ENCODE data around the gene PRR36. TPM values are rescaled to one million over a fixed set of nuclear protein-coding genes. Genes with fewer than 3 reads are reported as not detected.
A peak's percentile ranks its signal among the peaks of the same experiment; 100 is the strongest.

Gene PRR36
- total RNA-seq, 1 experiment from 2014 or later = not detected

- DNase-seq (ENCODE audit: extremely low read depth, low read depth) = no peak
These were observed 39.9 kb upstream of the PRR36 start for GRCh38 chr19:7914099-7914498.

GRCh38 chr19:7913652-7914051, 39.5 kb upstream of the PRR36 start:
- no peak for DNase-seq (ENCODE audit: extremely low read depth, low read depth)

DNA sequence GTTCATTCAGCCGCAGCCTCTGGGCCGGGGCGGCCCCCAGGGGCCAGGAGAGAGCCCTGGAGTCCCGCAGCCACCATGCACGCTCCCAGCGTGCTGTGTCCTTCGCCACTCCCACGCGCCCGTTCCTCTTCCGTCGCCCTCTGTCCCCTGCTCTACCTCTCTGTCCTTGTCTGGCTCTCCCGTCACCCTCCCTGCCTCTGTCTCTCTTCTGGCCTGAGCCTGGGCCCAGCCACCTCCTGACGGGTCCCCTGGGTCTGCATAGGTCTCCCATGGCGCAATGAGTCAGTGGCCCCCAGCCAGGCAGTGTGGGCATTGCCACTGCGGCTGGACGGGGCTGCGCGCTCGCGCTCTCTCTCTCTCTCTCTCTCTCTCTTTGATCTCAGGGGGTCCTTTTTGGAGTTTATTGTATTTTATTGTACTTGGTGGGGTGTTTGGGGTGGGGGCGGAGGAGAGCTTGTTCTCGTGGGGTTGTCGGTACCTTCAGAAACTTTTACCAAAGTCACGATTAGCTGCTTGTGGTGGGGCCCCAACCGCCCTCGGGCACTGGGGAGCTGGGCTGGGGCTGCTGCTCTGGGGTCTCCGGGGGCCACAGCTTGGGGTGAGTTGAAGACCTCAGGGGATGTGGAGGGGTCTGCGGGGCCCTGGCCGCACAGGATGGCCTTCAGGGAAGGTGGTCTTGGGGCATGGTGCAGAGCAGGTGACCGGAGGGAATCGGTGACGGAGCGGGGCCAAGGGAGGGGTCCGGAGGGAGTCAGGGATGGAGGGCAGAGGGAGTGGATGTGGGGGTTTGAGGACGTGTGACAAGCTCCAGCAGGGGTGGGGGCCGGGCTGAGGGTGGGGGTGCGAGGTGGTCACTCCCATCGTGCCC, 38.7 kb upstream of the PRR36 start:
- DNase-seq (ENCODE audit: extremely low read depth, low read depth) = no peak

DNA sequence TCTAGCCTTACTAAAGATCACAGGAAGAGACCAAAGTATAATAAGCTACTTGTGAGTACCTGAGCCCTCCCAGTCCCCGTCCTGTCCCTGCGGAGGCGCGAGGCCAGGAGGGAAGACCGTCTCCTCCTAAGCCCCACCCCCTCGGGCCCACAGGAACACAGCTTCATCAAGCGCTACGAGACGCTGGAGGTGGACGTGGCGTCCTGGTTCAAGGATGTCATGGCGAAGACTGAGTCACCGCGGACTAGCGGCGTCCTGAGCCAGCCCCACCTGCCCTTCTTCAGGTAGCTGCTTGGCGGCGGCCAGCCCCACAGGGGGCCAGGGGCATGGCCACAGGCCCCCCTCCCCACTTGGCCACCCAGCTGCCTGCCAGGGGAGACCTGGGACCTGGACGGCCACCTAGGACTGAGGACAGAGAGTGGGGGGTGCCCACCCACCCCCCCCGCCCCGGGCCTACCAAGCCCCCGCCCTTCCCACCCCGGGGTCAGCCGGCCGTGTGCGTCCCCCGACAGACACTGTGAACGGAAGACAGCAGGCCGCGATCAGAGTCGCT, 38.0 kb upstream of the PRR36 start:
- DNase-seq (ENCODE audit: extremely low read depth, low read depth) = no peak

DNA sequence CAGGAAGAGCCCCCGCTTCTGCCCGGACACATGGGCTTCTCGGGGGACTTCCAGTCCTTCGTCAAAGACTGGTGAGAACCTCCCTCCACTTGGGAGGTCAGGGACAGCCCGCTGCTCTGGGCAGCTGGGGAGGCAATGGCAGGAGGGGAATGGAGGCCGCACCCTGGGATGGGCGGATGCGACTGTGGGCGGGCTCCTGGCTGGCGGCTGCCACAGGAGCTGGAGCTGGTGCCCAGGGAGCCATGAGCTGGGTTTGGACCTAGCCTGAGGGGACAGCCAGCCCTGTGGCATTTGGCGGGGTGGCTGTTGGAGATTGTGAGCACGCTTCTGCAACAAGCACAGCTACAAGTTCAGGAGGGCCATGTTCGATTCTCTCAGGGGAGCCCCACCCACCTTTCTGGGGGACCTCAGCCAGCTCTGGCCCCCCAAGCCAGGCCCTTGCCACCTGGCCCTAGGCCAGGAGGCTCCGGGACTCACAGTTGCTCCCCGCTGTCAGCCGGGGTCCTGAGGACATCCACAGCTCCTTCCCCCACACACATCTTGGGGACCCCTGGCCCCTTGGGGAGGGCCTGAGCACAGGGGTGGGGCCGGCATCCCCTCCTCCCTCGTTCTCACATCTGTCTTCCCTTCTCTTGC, 37.4 kb upstream of the PRR36 start:
- no peak for DNase-seq (ENCODE audit: extremely low read depth, low read depth)

DNA sequence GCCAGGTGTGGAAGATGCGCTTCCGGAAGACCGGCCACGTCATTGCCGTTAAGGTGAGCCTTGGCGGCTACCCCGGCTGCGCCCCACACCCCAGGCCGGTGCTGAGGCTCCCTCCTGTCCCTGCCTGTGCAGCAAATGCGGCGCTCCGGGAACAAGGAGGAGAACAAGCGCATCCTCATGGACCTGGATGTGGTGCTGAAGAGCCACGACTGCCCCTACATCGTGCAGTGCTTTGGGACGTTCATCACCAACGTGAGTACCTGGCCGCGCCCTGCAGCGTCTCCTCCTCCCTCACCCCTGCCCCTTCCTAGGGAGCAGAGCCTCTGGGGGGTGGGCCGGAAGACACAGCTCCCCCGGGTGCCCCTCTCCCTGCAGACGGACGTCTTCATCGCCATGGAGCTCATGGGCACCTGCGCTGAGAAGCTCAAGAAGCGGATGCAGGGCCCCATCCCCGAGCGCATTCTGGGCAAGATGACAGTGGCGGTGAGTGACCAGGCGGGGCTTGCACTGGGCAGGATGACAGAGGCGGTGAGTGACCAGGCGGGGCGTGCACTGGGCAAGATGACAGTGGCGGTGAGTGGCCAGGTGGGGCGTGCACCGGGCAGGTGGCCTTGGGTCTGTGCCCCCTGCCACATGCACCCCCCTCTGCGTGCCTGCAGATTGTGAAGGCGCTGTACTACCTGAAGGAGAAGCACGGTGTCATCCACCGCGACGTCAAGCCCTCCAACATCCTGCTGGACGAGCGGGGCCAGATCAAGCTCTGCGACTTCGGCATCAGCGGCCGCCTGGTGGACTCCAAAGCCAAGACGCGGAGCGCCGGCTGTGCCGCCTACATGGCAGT, 36.4 kb upstream of the PRR36 start:
- DNase-seq (ENCODE audit: extremely low read depth, low read depth) = no peak

- no peak for DNase-seq (ENCODE audit: extremely low read depth, low read depth)
These were observed 35.4 kb upstream of the PRR36 start for GRCh38 chr19:7909471-7910067.

DNA sequence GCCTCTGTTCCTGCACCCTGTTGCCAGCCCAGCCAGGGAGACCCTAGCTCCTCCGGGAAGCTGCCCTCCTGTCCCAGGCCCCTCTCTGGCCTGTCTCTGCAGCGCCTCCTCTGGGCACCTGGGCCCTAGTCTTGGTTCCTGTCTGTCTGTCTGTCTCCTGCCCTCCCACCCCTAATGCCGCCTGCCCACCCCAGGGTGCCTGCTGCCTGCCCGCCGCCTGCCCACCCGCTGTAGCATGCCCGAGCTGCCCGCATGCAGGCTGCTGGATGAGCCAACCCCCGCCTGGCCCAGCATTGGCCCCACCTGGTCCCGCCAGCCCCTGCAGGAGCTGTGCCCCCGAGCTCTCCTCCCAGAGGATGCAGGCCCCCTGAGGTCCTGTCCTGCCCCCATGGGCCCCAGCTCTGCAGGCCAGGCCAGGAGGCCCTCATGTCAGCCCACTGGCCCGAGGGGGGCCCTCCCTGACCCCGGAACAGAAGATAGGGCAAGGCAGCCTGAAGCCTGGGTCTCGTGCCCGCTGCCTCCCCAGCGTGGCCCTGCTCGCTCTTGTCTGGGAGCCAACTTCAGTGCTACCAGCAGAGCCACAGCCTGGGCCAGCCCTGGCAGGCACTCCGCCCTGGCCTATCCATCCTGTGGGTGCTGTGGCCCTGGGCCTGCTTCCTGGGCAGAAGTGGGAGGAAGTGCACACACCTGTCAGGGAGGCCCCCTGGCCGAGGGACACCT, 34.7 kb upstream of the PRR36 start:
- no peak for DNase-seq (ENCODE audit: extremely low read depth, low read depth)

DNA sequence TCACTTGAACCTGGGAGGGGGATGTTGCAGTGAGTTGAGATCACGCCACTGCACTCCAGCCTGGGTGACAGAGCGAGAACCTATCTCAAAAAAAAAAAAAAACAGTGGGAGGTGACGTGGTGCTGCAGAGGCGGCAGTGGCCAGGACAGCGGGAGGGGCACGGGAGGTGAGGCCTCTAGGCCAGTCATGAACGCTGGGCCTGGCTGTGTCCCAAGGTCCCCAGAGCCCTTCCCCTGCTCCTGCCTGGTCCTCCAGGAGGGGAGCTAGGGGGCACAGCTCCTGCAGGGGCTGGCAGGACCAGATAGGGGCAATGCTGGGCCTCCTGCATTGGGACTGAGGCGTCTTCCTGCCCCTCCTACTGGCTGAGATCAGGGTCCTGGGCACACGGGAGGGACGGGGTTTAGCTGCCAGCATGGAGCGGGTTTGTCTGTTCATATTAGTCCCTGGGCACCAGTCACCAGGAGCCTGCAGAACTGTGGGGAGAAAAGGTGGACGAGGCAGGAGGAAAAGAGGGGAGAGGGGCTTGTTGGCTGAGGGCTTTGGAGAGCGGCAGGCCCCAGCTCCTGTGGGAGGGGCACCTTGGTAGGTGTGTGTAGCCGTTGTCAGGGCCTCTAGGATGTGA, 34.0 kb upstream of the PRR36 start:
- DNase-seq (ENCODE audit: extremely low read depth, low read depth) = no peak

DNA sequence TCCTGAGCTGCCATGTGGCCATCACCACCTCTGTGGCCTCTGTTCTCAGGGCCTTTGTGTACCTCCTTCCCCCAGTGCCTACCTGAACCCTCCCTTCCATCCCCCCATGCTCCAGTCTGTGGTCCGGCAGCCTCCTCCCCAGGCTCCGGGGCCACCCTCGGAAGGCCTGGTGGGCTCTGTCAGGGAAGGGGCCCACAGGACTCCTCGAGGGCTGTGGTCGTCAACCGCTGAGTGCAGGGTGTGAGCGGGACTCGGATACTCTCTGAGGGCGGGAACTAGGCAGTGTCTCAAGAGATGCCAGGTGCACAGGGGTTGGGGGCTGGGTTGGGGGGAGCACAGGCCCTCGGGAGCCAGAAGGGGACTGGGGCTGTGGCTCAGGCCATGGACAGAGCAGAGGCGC, 33.4 kb upstream of the PRR36 start:
- DNase-seq (ENCODE audit: extremely low read depth, low read depth) = no peak

GRCh38 chr19:7907122-7907521, 32.9 kb upstream of the PRR36 start:
- DNase-seq (ENCODE audit: extremely low read depth, low read depth) = no peak

DNA sequence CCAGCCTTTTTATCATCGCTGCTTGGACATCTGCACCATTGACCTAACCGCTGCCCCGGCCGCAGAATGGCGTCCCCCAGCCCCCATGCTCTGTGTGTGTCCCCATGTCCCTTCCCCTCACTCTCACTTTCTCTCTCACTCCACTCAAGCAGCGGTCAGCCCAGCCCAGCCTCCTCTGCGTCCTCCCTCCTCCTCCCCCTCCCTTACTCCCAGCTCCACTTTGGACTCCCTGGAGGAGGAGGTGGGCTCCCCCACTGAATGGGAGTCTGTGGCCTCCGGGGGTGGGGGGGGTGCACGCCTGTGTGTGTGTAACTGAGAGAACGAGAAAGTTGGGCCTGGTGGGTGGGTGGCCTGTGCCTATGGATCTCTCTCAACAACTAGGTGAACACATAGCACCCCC, 31.7 kb upstream of the PRR36 start:
- DNase-seq (ENCODE audit: extremely low read depth, low read depth) = no peak

GRCh38 chr19:7905268-7905667, 31.1 kb upstream of the PRR36 start:
- no peak for DNase-seq (ENCODE audit: extremely low read depth, low read depth)

GRCh38 chr19:7904074-7905020, 30.2 kb upstream of the PRR36 start:
- DNase-seq (ENCODE audit: extremely low read depth, low read depth) = no peak

- DNase-seq (ENCODE audit: extremely low read depth, low read depth) = peak; percentile 97
These were observed 29.3 kb upstream of the PRR36 start, which contains the start of gene MAP2K7 for GRCh38 chr19:7903244-7904073. TSS of gene MAP2K7 (plus strand) at chr19:7903877. CDS start at chr19:7903945, 68 bp downstream.

- no peak for DNase-seq (ENCODE audit: extremely low read depth, low read depth)
These were observed 28.6 kb upstream of the PRR36 start for GRCh38 chr19:7902796-7903243.

DNA sequence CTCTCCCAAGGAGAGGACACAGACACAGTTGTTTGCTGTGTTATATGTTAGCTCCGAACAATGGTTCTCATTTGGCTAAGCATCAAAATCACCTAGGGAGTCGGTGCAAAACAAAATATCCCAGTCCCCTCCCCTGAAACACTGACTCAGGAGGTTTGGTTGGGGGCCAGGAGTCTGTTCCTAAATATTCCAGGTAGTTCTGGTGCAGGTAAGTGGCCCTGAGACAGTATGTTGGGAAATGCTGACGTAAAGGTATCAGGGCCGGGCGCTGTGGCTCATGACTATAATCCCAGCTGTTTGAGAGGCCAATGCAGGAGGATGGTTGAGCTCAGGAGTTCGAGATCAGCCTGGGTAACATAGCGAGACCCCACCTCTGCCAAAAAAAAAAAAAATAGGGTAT, 27.1 kb upstream of the PRR36 start:
- DNase-seq (ENCODE audit: extremely low read depth, low read depth) = no peak
